Epithelial cell of proximal tubule (primary cell): Measurements from ENCODE around the gene LTA4H. TPM values are rescaled to one million over a fixed set of nuclear protein-coding genes. Genes with fewer than 3 reads are reported as not detected.

Experiments used
- DNase-seq: peaks from one replicate; pipeline ENCODE4 v3.0.0-alpha.2; 2011; ENCODE audit warnings: low read depth
- H3K4me3 ChIP-seq: 2 replicates; pipeline ENCODE4 v1.5.1; 2011; ENCODE audit warnings: low read depth, mild to moderate bottlenecking, low read length
- total RNA-seq: library from RNA; depleted of rRNA; stranded (reverse); fragments of >200 nt; gene quantifications from 2 replicates; pipeline ENCODE4 v1.2.3, GENCODE V29; 2015
- TF ChIP-seq, protein P1 (sequence below): conservative IDR thresholded peaks from 2 replicates; pipeline ENCODE4 v1.5.1; 2012; ENCODE audit warnings: low read depth, mild to moderate bottlenecking, low read length

LTA4H gene
- total RNA-seq, 1 donor from 2014 or later = 77.2 TPM

DNA sequence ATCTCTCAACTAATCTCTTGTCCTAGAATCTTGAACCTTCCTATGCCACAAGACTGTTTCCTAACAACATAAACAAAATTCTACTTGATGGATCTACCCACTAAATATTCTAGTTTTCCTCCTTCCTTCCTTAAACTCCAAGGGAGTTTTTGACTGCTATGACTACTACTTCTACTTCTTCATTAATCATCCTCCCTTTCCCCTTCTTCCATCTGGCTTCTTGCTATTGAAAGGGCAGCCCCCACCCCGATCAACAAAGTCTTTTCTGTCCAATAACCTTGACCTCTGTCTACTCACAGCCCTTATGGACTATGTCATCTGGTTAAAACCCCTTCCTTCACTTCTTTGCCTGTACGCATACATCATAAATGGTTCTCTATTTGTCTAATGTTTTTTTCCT is 5.6 kb downstream of the LTA4H start:
- TF ChIP-seq, protein P1, sequence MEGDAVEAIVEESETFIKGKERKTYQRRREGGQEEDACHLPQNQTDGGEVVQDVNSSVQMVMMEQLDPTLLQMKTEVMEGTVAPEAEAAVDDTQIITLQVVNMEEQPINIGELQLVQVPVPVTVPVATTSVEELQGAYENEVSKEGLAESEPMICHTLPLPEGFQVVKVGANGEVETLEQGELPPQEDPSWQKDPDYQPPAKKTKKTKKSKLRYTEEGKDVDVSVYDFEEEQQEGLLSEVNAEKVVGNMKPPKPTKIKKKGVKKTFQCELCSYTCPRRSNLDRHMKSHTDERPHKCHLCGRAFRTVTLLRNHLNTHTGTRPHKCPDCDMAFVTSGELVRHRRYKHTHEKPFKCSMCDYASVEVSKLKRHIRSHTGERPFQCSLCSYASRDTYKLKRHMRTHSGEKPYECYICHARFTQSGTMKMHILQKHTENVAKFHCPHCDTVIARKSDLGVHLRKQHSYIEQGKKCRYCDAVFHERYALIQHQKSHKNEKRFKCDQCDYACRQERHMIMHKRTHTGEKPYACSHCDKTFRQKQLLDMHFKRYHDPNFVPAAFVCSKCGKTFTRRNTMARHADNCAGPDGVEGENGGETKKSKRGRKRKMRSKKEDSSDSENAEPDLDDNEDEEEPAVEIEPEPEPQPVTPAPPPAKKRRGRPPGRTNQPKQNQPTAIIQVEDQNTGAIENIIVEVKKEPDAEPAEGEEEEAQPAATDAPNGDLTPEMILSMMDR = no peak
- H3K4me3 ChIP-seq = no peak overlapping the region
- no peak for DNase-seq

DNA sequence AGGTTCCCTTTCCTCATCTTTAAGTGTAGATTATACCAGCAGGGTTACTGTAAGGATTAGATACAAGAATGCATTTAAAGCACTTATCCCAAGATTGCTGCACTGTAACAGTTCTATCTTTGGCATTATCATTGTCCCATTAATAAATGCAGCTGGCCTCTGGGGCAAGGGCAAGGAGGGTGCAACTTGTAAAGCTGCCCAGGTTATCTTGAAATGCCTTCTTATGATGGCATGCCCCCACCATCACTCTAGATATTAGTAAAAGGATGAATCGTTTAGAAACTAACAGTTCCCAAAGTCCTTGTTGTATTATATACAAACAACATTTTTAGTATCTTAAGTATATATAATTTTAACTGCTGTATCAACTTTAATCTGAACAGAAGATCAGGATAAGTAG is 6.8 kb downstream of the LTA4H start:
- no peak overlapping the region for H3K4me3 ChIP-seq
- TF ChIP-seq, protein P1 = no peak
- no peak for DNase-seq

DNA sequence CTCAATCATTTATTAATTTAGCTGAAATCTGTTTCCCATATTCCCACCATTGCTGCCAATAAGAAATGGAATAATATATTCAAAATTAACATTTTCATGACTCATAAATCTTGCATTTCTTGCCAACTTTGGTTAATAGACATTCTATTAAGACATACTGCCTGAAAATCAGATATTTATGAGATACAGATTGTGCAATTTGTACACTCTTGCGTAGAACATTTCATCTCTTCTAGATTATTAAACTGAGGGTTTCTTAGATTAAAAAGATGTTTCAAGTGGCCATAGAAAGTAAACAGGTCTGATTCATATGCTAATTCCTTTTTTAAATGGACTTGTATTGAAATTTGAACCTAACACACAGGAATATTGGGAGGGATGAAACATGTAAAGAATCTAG is 9.1 kb downstream of the LTA4H start:
- TF ChIP-seq, protein P1 = no peak
- no peak for DNase-seq
- no peak overlapping the region for H3K4me3 ChIP-seq

DNA sequence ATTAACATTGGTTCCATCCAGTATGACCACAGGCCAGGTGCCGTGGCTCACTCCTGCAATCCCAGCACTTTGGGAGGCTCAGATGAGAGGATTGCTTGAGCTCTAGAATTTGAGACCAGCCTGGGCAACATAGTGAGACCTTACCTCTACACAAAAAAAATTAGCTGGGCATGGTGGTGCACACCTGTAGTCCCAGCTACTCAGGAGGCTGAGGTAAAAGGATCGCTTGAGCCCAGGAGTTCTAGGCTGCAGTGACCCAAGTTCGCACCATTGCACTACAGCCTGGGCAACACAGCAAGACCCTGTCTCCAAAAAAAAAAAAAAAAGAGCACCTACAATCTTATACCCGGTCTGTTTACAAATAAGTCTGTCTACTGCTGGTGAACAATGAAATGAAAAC is 9.9 kb downstream of the LTA4H start:
- no peak for DNase-seq
- H3K4me3 ChIP-seq = no peak overlapping the region
- TF ChIP-seq, protein P1 = no peak

DNA sequence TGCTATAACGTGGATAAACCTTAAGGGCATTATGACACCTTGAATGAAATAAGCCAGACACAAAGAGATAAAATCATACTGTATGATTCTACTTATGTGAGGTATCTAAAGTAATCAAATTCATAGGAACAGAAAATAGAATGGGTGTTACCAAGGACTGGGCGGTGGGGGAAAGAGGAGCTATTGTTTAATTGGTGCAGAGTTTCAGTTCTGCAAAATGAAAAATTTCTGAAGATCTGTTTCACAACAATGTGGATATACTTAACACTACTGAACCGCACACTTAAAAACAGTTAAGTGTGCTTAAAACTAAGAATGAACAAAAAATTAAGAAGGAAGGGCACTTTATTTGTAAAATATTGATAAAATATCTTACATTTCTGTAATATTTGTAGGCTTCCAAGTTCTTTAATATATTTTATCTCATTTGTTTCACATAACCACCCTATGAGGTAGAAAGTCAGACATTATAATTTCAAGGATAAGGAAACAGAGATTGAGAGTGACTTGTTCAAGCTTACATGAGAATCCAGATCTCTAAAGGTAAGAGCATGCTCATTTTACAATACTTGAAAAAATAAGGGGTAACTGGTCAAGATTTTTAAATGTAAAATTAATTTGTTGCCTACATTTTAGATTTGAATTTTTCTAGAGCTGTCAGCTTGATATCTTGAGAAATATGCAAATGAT is 14.9 kb downstream of the LTA4H start:
- TF ChIP-seq, protein P1 = no peak

DNA sequence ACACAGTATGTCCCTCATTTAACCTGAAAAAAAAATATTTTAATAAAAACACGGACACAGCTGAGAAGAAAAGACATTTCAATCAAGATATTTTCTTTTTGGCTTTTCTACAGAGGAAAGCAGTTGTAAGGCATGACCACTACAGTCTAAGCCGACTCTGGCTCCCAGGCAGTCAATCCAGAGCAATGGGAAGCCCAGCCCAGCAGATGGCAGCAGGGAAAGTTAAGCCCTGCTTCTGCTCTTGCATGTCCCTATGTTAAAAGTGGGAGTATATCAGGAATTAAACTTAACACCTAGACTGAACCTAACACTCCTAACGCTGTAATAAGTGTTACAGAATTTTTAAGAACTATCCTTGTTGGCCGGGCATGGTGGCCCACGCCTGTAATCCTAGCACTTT is 19.7 kb downstream of the LTA4H start:
- no peak for DNase-seq
- no peak overlapping the region for H3K4me3 ChIP-seq
- TF ChIP-seq, protein P1 = peak; percentile 57

More for the DNA sequence above, 14.9 kb downstream of the LTA4H start:
- DNase-seq = no peak
- no peak overlapping the region for H3K4me3 ChIP-seq
